AG09319 (cell line): Measurements from ENCODE around the gene TXK.

Experiments used
- DNase-seq: peaks from one replicate; pipeline ENCODE4 v3.0.0-alpha.2; 2010; ENCODE audit warnings: low read depth; ENCODE audit errors: extremely low read depth
- TF ChIP-seq, protein P1 (sequence below): IDR thresholded peaks from 2 replicates; pipeline ENCODE4 v1.5.1; 2011; ENCODE audit warnings: low read depth, mild to moderate bottlenecking, inconsistent platforms, low read length, moderate library complexity

The TXK gene

GRCh38 chr4:48064349-48064748 lies 69.7 kb downstream of the TXK start:
- no peak for DNase-seq
- TF ChIP-seq, protein P1, sequence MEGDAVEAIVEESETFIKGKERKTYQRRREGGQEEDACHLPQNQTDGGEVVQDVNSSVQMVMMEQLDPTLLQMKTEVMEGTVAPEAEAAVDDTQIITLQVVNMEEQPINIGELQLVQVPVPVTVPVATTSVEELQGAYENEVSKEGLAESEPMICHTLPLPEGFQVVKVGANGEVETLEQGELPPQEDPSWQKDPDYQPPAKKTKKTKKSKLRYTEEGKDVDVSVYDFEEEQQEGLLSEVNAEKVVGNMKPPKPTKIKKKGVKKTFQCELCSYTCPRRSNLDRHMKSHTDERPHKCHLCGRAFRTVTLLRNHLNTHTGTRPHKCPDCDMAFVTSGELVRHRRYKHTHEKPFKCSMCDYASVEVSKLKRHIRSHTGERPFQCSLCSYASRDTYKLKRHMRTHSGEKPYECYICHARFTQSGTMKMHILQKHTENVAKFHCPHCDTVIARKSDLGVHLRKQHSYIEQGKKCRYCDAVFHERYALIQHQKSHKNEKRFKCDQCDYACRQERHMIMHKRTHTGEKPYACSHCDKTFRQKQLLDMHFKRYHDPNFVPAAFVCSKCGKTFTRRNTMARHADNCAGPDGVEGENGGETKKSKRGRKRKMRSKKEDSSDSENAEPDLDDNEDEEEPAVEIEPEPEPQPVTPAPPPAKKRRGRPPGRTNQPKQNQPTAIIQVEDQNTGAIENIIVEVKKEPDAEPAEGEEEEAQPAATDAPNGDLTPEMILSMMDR: no peak

DNA sequence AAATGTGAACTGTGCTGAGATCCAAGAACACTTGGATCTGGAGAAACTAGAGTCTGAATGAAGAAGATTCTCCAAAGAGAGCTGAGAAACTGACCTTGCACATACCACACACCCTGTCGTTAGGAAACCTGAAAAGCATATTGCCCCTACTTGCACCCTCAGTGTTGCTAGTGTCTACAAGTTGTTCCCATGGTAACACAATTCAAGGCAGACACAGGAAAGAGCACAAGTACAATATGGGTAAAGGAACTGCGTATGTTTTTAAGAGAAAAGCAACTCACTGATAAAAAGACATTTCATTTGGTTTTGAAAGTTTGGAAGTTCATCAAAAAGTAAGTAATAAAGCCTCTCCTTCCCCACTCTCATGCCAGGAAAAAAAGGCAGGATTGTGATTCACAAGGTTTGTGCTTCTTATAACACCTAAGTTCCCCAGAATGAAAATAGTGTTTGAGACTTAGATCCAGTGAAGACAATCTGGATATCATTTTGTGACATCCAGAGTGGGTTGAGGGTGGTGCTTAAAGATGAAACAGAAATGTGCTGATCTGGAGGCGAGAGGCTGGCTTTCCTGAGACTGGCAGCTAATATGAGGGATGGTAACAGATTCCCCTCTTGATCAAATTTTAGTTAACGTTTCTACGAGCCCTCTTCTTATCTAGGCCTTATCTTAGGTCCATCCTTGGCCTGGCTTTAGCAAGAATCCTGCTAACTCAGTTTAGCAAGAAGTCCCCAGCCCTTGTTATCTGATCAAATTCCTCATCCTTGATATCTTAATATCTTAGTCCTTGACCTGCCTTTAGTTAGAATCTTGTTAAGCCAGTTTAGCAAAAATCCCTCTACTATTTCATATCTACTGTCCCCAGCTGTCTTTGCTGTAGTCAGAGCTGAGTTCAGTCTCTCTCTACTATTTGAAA lies 75.2 kb downstream of the TXK start:
- TF ChIP-seq, protein P1: no peak
- no peak for DNase-seq

GRCh38 chr4:48051078-48051477 lies 83.0 kb downstream of the TXK start:
- TF ChIP-seq, protein P1: no peak
- no peak for DNase-seq

GRCh38 chr4:48049483-48049882 lies 84.6 kb downstream of the TXK start:
- TF ChIP-seq, protein P1: no peak
- no peak for DNase-seq

DNA sequence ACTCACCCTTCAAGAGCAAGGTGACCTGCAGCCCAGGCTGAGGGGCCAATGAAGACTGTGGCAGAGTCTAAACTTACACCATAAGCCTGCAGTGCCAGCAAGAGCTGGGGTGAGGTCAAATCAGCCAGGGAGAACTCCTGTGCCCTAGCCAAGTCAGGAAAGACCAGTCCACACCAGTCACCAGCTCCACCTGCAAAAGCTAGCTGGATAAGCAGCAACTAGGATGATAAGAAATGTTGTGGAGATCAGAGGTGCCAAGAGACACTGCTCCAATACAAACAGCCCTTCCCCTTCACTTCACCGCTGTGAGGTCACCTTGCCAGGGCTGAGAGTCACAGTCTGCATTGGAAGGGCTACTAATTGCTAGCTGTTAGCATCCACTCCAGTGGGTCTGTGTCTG lies 86.2 kb downstream of the TXK start:
- no peak for DNase-seq
- TF ChIP-seq, protein P1: no peak

GRCh38 chr4:48047421-48047844 lies 86.6 kb downstream of the TXK start:
- TF ChIP-seq, protein P1: no peak
- no peak for DNase-seq

DNA sequence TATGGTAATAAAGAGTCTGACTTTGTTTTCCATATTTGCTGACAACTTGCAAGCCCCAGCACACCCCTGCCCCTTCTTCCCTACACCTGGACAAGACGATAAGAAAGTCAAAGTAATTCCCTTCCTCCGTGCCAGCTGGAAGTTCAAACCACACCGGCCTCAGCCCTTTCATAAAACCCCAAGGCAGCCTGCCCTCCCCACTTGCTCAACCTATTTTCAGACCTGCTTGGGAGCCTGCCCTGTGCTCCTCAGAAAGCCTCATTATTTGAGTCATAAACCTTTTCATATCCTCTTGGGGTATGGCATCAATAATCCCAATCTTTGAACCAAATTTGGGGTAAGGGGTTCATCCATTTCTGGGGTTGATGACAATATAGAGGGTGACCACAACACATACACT lies 88.0 kb downstream of the TXK start:
- DNase-seq: no peak

More for the DNA sequence above, 88.0 kb downstream of the TXK start:
- TF ChIP-seq, protein P1: no peak
